Naive thymus-derived CD8-positive, alpha-beta T cell (primary cell): Measurements from ENCODE around the gene MCF2L. TPM values are rescaled to one million over a fixed set of nuclear protein-coding genes. Genes with fewer than 3 reads are reported as not detected.

ENCODE experiments used
- ATAC-seq, 2 donors: fragments of 150-1000 bp; cut with Tn5 transposase in 1 of 2; sonication (Bioruptor Pico), chemical (Tn5 transposase) in 1 of 2; 1 replicate in 1 of 2; 2 replicates in 1 of 2; pipeline ENCODE4 v1.10.0; 2021; ENCODE audit warnings: mild to moderate bottlenecking in 2 of 2, moderate library complexity in 2 of 2
- POLR2A ChIA-PET: fragments of 350-600 bp; sonication (Branson Sonifier 250); formaldehyde crosslinking; loops from one replicate; lab custom pipeline; 2021; ENCODE audit warnings: antibody characterized with exemption; lab: Charles Lee
- DNase-seq, 10 donors: peaks; one replicate each; pipeline versions ENCODE4 v3.0.0 to v3.0.0-alpha.2; 2020 to 2022
- H3K27ac Mint-ChIP-seq, 10 donors: one replicate each; pipeline ENCODE4 v1.8.0; 2020 to 2022; ENCODE audit warnings: mild to moderate bottlenecking in 10 of 10, mixed read lengths in 10 of 10, moderate library complexity in 4 of 10, inconsistent platforms in 1 of 10
- H3K27me3 Mint-ChIP-seq, 5 donors: one replicate each; pipeline ENCODE4 v1.8.0; 2021 to 2022; ENCODE audit warnings: mixed read lengths in 5 of 5
- H3K36me3 Mint-ChIP-seq, 3 donors: one replicate each; pipeline ENCODE4 v1.8.0; 2020 to 2022; ENCODE audit warnings: mixed read lengths in 3 of 3, mild to moderate bottlenecking in 2 of 3, inconsistent platforms in 1 of 3
- H3K4me1 Mint-ChIP-seq, 4 donors: one replicate each; pipeline ENCODE4 v1.8.0; 2021 to 2022; ENCODE audit warnings: mixed read lengths in 4 of 4
- H3K4me3 Mint-ChIP-seq, 10 donors: one replicate each; pipeline ENCODE4 v1.8.0; 2020 to 2022; ENCODE audit warnings: mild to moderate bottlenecking in 10 of 10, mixed read lengths in 10 of 10, moderate library complexity in 6 of 10, inconsistent platforms in 1 of 10
- H3K9me3 Mint-ChIP-seq, 9 donors: one replicate each; pipeline ENCODE4 v1.8.0; 2020 to 2022; ENCODE audit warnings: mixed read lengths in 9 of 9, mild to moderate bottlenecking in 3 of 9, inconsistent platforms in 1 of 9, moderate library complexity in 1 of 9
- polyA plus RNA-seq, 3 donors: library from polyadenylated mRNA; unstranded; fragments of 300-500 nt; fragmentation: Illumina TruSeq; gene quantifications; one replicate each; pipeline ENCODE4 v1.2.3, GENCODE V29; 2021
- total RNA-seq, 8 experiments: library from RNA in 2 of 8; stranded (reverse) in 2 of 8; gene quantifications; one replicate each; pipeline ENCODE4 v1.2.3 and lab custom pipeline; 2021 to 2026

Gene MCF2L
- total and polyA plus RNA-seq, 5 experiments from 2014 or later: 0.81 to 30.3 (median 4.4) TPM

DNA sequence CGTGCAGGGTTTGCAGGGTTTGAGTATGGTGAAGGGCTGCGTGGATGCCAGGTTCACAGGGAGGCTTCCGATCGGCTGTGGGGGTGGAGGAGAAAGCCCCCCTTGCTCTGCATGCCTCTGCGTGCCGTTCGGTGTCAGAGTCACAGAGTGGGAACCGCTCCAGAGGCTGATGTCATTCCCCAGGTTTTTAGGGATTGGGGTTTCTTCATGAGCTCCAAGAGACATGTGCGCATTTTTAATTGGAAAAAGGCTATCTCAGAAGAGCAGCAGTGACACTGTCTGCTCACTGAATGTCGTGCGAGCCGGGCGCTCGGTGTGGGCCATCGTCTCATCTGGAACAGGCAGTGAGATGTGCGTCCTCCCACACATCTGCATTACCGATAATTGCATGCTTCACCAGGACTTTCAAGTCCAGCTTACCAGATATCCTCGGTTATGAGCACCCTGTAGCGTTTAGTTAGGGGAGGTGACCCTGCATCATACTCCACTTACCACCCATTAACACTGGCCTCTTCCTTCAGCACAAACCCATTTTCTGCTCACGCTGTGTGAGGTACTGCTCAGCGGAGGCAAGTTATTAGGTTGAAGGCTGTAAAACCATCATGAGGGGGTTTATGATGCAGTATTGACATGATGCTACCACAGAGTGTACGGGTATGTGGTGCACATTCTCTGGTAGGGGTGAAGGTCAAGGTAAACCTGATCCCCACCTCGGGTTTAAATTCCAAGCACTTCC is 1.7 kb downstream of the MCF2L start:
- peak in 1 of 10 donors; percentile 24 for DNase-seq
- POLR2A ChIA-PET: no interaction called here
- no peak for ATAC-seq
- H3K4me1 Mint-ChIP-seq: peaks cover 26 to 66% (median 40%) of the 10 kb centered on the region in 4 donors
- peaks cover 0 to 10% (median 0%) of the 10 kb centered on the region in 9 donors for H3K9me3 Mint-ChIP-seq
- peak overlapping the region; percentile 89 to 99 (median 94) for H3K4me3 Mint-ChIP-seq
- peaks cover 0 to 16% (median 0%) of the 10 kb centered on the region in 5 donors for H3K27me3 Mint-ChIP-seq
- H3K27ac Mint-ChIP-seq: peak overlapping the region in 4 of 10 donors; percentile 76 to 93 (median 87)
- peaks cover 0 to 4% (median 3%) of the 10 kb centered on the region in 3 donors for H3K36me3 Mint-ChIP-seq

GRCh38 chr13:112971288-112971643 is 2.3 kb downstream of the MCF2L start:
- POLR2A ChIA-PET: no interaction called here
- peak overlapping the region in 2 of 10 donors; percentile 94 to 99 for H3K4me3 Mint-ChIP-seq
- DNase-seq (peak in 1 of 10 donors; percentile 43), ATAC-seq (no peak)
- peaks cover 0 to 14% (median 0%) of the 10 kb centered on the region in 5 donors for H3K27me3 Mint-ChIP-seq
- H3K9me3 Mint-ChIP-seq: peaks cover 0 to 10% (median 0%) of the 10 kb centered on the region in 9 donors
- H3K27ac Mint-ChIP-seq: peak overlapping the region in 1 of 10 donors; percentile 6
- peaks cover 26 to 60% (median 41%) of the 10 kb centered on the region in 4 donors for H3K4me1 Mint-ChIP-seq
- peaks cover 0 to 7% (median 6%) of the 10 kb centered on the region in 3 donors for H3K36me3 Mint-ChIP-seq

GRCh38 chr13:112972258-112972657 is 3.2 kb downstream of the MCF2L start:
- Mint-ChIP-seq H3K4me1 (peaks cover 26 to 53% (median 38%) of the 10 kb centered on the region in 4 donors), H3K27ac (peak overlapping the region in 1 of 10 donors; percentile 43), H3K9me3 (peaks cover 0 to 10% (median 0%) of the 10 kb centered on the region in 9 donors), H3K36me3 (peaks cover 0 to 11% (median 7%) of the 10 kb centered on the region in 3 donors), H3K27me3 (peaks cover 0 to 14% (median 0%) of the 10 kb centered on the region in 5 donors), H3K4me3 (peak overlapping the region in 6 of 10 donors; percentile 1 to 58 (median 38))
- POLR2A ChIA-PET: no interaction called here
- no peak for DNase-seq
- no peak for ATAC-seq

- POLR2A ChIA-PET: no interaction called here
- Mint-ChIP-seq H3K27me3 (peaks cover 0 to 14% (median 0%) of the 10 kb centered on the region in 5 donors), H3K4me1 (peaks cover 22 to 48% (median 34%) of the 10 kb centered on the region in 4 donors), H3K27ac (no peak overlapping the region), H3K4me3 (peak overlapping the region in 1 of 10 donors; percentile 1), H3K36me3 (peaks cover 0 to 16% (median 7%) of the 10 kb centered on the region in 3 donors), H3K9me3 (peaks cover 0 to 10% (median 0%) of the 10 kb centered on the region in 9 donors)
- DNase-seq (peak in 1 of 10 donors; percentile 44), ATAC-seq (no peak)
Measured at GRCh38 chr13:112972867-112973576, 4.0 kb downstream of the MCF2L start.

GRCh38 chr13:112973577-112973951 is 4.5 kb downstream of the MCF2L start:
- H3K4me3 Mint-ChIP-seq: no peak overlapping the region
- POLR2A ChIA-PET: no interaction called here
- H3K27me3 Mint-ChIP-seq: peaks cover 0 to 14% (median 0%) of the 10 kb centered on the region in 5 donors
- H3K27ac Mint-ChIP-seq: no peak overlapping the region
- DNase-seq: no peak
- peaks cover 0 to 10% (median 0%) of the 10 kb centered on the region in 9 donors for H3K9me3 Mint-ChIP-seq
- H3K36me3 Mint-ChIP-seq: peaks cover 0 to 16% (median 7%) of the 10 kb centered on the region in 3 donors
- ATAC-seq: no peak
- H3K4me1 Mint-ChIP-seq: peaks cover 19 to 45% (median 32%) of the 10 kb centered on the region in 4 donors

GRCh38 chr13:112974125-112974524 is 5.1 kb downstream of the MCF2L start:
- Mint-ChIP-seq H3K36me3 (peaks cover 0 to 16% (median 7%) of the 10 kb centered on the region in 3 donors), H3K27ac (peak overlapping the region in 1 of 10 donors; percentile 69), H3K4me3 (peak overlapping the region in 2 of 10 donors; percentile 38 to 55), H3K4me1 (peaks cover 19 to 43% (median 36%) of the 10 kb centered on the region in 4 donors), H3K27me3 (peaks cover 0 to 14% (median 0%) of the 10 kb centered on the region in 5 donors), H3K9me3 (peaks cover 0 to 10% (median 0%) of the 10 kb centered on the region in 9 donors)
- ATAC-seq (no peak), DNase-seq (no peak)
- POLR2A ChIA-PET: no interaction called here

DNA sequence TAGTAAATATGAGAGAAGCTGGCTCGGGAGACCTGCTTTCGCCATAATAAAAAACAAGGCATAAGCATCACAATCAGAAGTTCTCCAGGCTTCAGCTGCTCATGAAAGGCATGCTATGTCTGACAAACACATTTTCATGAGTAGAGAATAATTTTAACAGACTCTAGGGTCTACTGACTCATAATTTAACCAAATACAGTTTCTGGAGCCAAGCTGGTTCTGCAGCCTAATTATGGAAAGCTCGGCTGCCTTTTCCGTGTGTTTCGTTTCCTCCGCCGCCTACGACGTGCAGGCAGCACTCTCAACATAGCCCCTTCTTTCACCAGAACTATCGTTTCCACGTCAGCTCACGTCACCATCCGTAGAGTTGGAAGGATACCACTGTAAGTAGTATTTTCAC is 5.7 kb downstream of the MCF2L start:
- H3K27ac Mint-ChIP-seq: no peak overlapping the region
- H3K9me3 Mint-ChIP-seq: peaks cover 0 to 10% (median 0%) of the 10 kb centered on the region in 9 donors
- H3K4me1 Mint-ChIP-seq: peaks cover 14 to 39% (median 31%) of the 10 kb centered on the region in 4 donors
- peaks cover 0 to 11% (median 0%) of the 10 kb centered on the region in 5 donors for H3K27me3 Mint-ChIP-seq
- H3K4me3 Mint-ChIP-seq: no peak overlapping the region
- no peak for DNase-seq
- ATAC-seq: no peak
- peaks cover 0 to 16% (median 7%) of the 10 kb centered on the region in 3 donors for H3K36me3 Mint-ChIP-seq
- POLR2A ChIA-PET: no interaction called here

- Mint-ChIP-seq H3K4me3 (no peak overlapping the region), H3K9me3 (peaks cover 0 to 10% (median 0%) of the 10 kb centered on the region in 9 donors), H3K27ac (no peak overlapping the region), H3K27me3 (peaks cover 0 to 3% (median 0%) of the 10 kb centered on the region in 5 donors), H3K36me3 (peaks cover 0 to 16% (median 7%) of the 10 kb centered on the region in 3 donors), H3K4me1 (peaks cover 12 to 39% (median 27%) of the 10 kb centered on the region in 4 donors)
- POLR2A ChIA-PET: no interaction called here
- DNase-seq (no peak), ATAC-seq (no peak)
Measured at GRCh38 chr13:112975401-112975939, 6.5 kb downstream of the MCF2L start.

DNA sequence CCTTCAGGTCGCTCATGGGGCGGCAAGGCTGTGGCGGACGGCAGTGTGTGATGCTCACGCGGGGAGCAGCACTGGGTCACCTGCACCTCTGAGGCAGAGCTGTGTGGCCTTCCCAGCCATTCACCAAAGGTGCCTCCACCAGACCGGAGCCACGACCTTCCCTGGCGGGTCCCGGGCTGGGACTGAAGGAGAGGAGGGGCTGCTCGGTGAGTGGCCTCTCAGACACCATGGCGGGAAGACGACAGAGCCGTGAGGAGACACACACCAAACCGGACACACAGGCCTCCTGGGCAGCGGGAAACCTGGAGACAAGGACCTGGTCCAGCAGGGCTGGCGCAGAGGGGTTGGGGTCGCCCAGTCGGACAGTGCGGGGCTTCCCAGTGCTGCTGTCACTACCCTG is 7.5 kb downstream of the MCF2L start:
- peaks cover 0 to 1% (median 0%) of the 10 kb centered on the region in 5 donors for H3K27me3 Mint-ChIP-seq
- POLR2A ChIA-PET: no interaction called here

GRCh38 chr13:112977091-112977490 is 8.1 kb downstream of the MCF2L start:
- no peak overlapping the region for H3K4me3 Mint-ChIP-seq
- H3K4me1 Mint-ChIP-seq: peaks cover 6 to 33% (median 22%) of the 10 kb centered on the region in 4 donors
- DNase-seq: no peak
- ATAC-seq: no peak
- peak overlapping the region in 1 of 10 donors; percentile 25 for H3K27ac Mint-ChIP-seq
- H3K36me3 Mint-ChIP-seq: peaks cover 0 to 16% (median 7%) of the 10 kb centered on the region in 3 donors
- peaks cover 0 to 8% (median 0%) of the 10 kb centered on the region in 9 donors for H3K9me3 Mint-ChIP-seq
- H3K27me3 Mint-ChIP-seq: no peaks in the 10 kb centered on the region
- POLR2A ChIA-PET: no interaction called here

More for the DNA sequence above, 7.5 kb downstream of the MCF2L start:
- Mint-ChIP-seq H3K9me3 (peaks cover 0 to 10% (median 0%) of the 10 kb centered on the region in 9 donors), H3K4me3 (no peak overlapping the region), H3K27ac (no peak overlapping the region), H3K36me3 (peaks cover 0 to 16% (median 7%) of the 10 kb centered on the region in 3 donors), H3K4me1 (peaks cover 11 to 38% (median 24%) of the 10 kb centered on the region in 4 donors)
- ATAC-seq: no peak
- DNase-seq: no peak

GRCh38 chr13:112977525-112977924 is 8.5 kb downstream of the MCF2L start:
- Mint-ChIP-seq H3K4me3 (no peak overlapping the region), H3K9me3 (peaks cover 0 to 4% (median 0%) of the 10 kb centered on the region in 9 donors), H3K27me3 (no peaks in the 10 kb centered on the region), H3K27ac (no peak overlapping the region), H3K4me1 (peaks cover 6 to 28% (median 18%) of the 10 kb centered on the region in 4 donors), H3K36me3 (peaks cover 0 to 16% (median 7%) of the 10 kb centered on the region in 3 donors)
- no peak for ATAC-seq
- DNase-seq: no peak
- POLR2A ChIA-PET: no interaction called here
